ENCODE measurements around the gene FOXP4.

FOXP4 gene

DNA sequence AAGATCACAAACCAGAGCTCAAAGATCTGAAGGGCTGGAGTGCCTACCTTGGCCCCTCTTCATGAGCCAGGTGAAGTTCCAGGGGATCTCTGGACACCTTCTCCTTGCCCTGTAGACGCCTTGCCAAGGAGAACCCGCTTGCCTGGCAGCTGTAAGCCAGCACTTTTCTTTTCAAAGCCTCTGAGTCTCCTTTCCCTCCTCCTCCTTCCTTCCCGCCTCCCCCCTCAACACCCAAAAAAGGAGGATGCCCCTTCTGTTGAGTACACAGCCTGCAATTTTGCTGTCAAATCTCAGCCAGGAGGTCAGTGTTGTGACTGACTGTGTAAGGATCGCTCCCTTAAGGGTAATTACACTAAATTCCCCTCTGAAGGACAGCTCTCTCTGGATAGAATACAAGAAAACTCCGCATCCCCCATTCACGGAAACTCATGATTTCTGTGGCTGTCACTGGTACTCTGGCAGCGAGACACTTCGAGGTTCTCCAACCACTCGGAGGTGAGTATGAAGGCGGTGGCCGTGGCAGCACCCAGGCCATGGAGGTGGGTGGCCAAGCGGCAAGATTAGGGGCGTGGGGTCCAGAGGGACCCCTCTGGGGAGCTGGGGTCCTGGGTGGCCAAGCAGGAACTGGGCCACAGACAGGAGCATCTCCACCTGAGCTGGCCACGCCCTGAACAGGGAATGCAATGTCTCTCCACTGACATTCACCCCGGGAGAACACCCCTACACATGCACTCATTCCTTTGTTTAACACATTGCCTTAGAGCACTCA, 23.2 kb upstream of the FOXP4 start:
- DNase-seq = no peak

DNA sequence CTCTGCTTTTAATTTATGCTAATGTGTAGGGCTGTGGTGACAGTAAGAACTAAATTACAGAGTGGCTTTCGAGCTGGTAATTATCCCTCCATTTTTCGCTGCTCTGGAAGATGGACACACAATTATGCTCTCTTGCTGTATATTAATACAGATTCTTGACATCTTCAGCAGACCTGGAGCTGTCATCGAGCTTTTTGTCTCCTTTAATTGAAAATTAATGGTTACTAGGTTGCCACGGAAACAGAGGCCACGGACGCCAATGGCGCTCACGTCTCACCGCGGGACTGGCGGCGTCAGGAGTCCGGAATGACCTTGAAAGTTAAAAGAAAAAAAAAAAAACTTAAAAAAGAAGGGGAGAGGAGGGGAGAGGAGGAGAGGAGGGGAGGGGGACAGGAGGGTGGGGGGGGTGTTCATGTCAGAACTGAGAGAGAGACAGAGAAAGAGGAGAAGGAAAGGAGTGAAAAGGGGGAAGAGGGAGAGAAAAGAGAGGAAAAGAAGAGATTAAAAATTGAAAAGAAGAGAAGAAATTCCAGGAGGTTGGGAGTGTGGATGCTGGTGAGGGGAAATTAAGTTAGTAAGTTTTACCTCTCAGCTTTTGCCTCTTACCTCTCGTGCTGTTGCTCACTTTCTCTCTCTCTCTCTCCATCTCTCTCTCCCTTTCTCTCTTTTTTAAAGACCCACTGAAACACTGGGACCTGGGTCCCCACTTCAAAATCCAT, 22.1 kb upstream of the FOXP4 start:
- no peak for DNase-seq

DNA sequence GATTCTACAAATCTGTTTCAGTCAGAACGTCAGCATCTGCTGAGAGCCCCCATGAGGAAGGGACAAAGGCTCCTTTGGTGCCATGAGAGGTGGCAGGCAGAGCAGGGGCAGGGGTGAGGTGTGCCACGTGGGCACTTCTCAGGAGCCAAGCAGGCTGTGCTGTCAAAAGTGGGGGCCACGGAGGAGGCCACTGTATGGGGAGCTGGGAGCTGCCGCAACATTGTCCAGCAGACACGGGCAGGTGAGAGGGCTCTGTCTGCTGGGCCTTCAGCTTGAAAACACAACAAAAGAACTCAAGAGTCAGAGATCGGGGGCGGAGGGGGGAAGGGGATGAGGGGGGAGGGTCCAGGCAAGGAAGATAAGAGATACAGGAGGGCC, 21.6 kb upstream of the FOXP4 start:
- no peak for DNase-seq

DNA sequence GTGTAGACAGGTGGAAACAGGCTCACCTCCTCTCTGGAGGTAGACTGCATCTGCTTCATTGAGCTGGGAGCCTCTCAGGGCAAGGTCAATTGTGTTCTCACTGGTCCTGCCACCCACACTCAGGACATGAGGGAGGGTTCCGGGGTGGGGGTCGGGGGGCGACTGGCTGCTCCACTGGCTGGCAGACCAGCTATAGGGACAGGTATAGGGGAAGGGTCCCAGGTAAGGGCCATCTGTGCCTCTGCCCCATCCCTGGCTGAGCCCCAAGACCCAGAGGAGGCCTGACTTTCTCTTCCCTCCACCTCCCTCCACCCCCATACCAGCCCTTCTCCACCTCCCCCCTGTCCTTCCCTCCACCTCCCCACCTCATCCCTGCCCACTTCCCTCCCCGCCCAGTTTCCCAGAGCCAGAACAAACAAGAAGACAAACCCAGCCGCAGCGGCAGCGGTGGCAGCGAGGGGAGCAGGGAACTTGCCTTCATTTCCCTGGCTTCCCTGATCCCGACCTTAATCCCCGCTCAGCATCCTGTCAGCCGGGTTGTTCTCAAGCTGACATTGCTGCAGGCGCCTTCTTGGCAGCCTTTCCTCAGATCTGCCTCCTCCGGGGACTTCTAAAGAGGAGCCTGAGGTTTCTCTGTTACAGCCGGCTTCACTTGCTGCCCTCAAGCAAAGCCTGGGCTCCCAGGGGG, 18.3 kb upstream of the FOXP4 start:
- DNase-seq = no peak

DNA sequence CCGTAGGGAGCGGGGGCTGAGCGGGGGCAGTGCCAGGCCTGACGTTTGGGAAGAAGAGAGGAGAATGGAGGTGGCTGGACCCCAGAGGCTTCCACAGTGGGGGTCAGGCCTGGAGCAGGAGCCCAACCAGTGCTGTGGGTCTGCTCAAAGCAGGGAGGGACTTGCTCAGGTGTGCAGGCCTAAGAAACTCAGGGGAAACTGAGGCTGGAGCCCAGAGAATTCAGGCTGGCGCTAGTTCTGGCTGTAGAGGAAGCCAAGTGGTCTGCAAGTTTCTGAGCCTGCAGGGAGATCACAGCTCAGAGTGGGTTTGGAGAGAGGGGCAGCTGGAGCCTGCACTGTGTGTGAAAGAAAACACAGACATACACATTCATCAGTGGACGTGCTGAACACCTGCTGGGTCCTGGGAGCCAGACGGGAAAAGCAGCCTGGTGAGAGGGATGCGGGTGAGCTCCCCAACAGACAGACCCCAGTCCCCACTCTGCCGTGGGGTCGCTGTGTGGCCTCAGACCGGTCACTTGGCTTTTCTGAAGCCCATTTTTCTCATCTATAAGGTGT, 17.7 kb upstream of the FOXP4 start:
- DNase-seq = no peak

DNA sequence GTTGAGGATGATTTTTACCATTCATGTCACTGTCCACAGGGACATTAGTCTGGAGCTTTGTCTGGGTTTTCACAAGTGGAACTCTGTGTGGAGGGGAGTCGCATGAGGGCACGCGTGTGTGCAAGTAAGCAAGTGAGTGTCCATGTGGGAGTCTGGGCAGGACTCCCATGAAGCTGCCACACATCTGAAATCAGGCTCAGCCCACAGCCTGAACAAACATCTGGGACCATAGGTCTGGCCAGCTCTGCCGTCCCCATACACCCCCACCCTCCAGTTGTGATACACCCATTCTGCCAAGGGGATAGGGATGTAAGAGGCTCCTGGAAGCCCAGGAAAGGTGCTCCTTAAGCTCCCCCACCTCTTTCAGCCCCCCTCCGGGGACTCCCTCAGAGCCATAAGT, 17.1 kb upstream of the FOXP4 start:
- DNase-seq = no peak

DNA sequence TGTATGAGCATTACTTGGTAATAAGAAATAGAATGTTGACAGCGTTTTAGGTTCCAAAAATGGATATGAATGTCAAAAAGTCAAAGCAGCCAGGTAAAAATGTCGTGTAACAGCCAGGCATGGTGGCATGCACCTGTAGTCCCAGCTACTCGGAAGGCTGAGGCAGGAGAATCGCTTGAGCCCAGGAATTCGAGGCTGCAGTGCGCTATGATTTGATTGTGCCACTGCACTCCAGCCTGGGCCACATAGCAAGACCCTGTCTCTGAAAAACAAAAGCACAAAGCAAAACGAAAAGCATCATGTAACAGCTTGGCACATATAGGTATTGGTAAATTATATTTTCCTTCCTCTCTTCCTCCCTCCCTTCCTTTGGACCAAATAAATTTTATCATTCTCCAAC, 16.2 kb upstream of the FOXP4 start:
- DNase-seq = no peak

DNA sequence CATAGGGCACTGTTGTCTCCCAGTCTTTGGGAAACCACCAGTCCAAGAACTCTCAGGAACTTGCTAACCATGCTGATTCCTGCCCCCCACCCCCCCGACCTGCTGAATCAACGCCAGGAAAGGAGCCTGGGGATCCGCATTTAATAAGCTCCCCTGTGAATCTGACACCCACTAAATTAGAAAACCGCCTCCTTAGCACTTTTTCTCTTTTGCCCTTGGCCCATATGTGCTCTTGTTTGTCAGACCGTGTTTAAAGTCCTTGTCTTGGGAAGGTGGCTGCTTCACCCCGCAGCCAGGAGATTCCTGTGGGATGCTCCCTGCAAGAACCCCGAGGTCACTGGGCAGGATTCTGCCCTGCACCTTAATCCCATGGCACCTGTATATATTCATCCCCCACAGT, 15.7 kb upstream of the FOXP4 start:
- DNase-seq = no peak

DNA sequence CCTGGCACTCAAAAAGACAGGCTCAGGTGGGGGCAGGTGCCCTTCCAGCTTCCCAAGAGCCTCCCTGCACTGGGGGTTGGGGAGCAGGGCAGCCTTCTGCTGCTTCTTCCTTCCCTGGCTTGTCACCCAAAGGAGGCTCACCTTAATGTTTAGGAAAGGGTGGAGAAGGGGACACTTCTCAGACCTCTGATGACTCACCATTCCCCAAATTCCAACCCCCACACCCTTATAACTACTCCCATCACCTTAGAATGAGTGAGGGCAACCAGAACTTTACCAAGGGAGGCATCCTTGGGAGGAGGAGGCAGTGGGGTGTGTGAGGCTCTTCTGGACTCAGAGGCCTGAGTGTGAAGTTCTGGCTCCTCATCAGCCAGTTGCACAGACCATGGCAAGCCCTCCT, 15.2 kb upstream of the FOXP4 start:
- no peak for DNase-seq

DNA sequence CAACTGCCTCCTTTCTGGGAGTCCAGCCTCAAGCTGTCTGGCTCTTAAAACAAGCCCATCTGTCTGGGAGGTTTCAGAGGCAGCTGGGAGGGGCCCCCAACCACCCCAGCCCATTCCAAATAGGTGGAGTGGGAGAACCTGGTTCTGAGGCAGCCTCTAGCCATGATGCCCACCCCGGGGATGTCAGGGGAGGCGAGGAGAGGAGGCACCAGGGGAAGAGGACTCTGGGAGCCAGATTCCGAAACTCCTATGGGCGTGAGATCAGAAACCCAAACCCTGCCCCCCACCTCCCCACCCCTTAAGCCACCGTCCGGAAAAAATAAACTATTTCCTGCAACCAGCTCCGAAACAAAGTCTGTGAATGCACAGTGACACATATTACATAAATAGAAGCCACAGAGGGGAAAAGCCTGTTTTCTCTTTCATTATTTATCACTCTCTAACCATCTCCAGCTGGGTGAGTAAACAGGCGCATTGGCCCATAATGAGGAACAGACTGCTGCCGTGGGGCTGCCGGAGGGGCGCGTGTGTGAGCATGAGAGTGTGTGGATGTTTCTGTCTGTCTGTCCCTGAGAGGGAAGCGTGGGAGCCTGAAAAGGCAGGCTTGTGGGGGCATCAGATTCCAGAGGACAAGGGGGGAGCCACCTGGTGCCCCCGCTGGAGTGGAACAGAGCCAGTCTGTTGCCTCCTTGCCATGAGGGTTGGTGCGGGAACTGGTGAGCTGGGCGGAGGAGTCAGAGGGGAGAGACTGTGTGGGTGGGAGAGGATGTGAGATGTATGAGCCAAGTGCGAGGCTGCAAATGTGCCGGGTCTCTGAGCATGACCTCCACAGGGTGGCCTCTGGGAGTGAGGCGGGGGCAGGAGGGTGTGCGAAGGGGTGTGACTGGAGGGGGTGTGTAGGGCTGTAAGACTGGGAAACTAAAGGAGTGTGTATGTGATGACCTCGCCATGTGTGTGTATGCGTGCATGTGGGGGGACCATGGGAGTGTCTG, 14.3 kb upstream of the FOXP4 start:
- peak; percentile 69 to 81 for DNase-seq

DNA sequence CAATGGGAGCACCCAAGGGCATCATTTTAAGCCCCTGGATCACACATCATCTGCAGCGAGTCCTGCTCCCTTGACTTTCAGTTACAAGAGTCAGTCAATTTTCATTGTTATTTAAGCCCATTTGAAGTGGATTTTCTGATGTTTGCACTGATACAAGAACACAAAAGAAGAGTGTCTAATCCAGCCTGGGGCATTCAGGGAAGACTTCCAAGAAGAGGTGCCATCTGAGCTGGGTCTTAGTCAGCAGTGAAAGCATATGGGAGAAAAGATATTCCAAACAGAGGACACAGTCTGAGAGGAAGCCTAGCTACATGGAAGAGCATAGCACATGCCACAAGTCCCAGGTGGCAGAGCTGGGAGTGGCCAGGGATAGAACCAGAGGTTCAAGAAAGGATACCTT, 10.4 kb upstream of the FOXP4 start:
- no peak for DNase-seq

DNA sequence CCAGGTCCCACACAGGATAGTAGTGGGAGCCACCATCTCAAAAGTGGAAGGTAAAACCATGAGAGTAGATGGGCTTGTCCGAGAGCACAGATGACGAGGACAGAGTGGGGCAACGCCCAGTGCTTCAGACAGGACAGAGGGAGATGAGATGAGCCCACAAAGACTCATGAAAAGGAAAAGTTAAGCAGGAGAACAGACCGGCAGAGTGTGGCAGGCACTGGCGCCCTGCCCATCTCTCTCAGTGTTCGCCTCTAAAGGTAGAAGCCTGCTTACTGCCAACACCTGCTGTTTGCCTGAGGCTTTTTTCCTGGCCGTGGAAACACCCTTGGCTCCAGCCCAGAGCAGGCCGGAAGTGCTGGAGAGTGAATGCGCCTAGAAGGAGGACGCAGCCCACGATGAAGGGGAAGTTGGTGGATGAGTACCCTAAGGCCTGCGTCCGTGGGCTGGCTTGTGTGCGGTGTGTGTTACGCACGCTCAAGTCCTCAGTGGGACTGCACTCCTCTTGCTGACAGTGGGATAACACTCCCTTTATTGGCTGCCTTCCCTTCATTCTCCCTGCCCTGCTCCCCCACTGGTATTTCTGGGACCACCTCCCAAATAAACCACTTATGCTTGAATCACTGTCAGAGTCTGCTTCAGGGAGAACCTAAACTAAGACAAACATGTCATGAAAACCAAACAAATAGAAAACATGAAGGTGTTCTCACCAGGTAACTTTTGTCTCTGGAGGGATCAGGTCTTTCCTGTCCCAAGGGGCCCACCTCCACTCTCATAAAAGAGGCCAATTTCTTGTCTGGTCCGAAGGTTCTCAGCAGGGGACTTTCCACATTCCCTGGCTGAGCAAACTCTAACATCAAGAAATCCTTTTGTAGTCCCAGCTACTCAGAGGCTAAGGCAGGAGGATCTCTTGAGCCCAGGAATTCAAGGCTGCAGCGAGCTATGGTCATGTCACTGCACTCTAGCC, 9.1 kb upstream of the FOXP4 start:
- no peak for DNase-seq

DNA sequence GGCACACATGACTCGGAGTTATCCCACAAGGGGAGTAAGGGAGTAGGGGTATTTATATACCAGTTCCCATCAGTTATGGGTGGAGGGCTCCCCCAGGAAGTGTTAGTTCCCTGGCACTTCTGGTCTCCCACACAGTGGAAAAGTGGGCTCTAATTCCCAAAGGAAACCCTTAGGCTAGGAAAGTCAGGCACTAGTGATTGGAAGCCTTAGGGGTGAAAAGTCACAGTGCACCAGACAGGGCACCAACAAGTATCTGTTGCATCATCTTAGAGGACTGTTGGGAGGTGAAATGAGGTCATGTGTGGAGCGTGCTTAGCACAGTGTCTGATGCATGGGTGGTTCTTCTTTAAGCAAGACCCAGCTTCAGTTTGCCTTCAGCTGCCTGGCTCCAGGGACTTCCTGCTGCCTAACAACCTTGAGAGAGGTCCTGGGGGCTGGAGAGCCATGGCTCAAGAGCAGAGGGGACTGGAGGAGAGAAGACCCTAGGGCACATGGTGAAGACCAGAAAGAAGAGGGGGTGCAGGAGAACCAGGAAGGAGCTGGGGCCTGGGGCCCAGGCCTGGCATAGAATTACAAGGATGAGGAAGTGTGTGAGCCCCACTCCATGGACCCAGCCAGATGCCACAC, 7.5 kb upstream of the FOXP4 start:
- DNase-seq = no peak

DNA sequence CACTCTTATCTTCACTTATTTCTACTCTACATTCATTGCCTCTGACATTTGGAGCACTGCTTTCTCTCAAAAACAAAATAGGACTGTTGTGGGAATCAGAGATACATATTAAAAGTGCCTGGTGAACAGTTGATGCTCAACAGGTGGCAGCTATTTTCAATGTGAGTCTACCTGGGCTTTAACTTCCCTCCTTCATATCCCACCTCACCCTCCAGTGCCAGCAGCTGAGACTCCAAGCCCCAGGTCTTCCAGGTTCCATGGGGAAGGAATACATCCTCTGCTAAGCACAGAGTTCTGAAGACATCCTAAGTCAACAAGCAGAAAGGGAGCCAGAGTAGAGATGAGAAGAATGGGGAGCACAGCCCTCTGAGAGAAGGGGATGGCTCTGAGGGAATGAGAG, 7.0 kb upstream of the FOXP4 start:
- DNase-seq = no peak

DNA sequence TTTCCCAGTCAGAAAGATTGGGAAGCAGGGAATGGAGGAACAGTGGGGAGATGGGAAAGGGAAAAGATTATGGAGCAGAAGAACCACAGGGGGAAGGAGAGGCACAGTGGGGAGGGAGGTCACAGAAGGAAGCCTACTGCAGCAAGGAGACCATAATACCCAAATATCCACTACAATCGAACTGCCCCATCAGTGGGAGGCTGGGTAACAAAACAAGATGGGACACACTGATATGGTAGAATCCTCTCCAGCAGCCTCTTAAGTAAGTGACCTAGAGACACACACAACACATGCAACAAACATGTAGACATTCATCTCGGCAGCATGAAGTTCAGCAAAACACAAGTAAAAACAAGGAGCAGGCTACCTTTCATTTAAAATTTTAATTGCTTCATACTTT, 4.8 kb upstream of the FOXP4 start:
- DNase-seq = no peak

DNA sequence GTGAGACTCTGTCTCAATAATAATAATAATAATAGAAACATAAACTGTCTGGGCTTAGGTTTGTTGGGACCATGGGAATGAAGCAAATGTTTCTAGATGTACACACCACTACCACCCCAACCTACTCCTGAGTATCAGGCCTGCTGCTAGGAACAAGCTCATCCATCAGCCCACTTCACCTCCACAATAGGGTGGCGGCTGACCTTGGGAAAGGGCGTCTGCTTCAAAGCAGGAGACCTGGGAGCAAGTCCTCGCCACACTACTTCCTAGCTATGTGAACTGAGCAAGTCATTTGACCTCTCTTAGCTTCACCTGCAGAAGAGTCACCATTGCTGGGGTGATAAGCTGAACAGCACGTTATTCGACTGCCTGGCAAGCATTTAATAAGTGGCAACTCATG, 3.1 kb upstream of the FOXP4 start:
- DNase-seq = no peak

DNA sequence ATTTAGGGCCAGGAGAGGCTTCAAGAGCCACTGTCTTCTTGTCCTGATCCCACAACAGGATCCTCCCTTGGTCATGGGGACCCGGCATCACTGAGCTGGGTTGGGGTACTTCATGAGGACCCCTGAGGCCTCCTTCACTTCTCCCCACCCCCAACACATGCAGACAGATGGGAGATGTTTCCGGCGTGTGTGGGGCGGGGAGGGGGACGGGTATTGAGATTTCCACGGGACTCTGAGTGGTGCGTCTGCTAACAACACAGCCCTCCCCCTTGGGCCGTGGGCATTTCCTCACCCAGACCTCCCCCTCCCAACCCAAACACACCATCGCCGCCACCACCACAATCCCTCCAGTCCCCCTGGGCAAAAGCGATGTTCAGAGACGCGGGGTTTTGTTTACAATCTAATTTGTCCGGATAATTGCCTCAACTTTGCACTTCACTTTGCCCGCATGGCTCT, 906 bp upstream of the FOXP4 start:
- DNase-seq = peak in 1 of 2 donors; percentile 13

DNA sequence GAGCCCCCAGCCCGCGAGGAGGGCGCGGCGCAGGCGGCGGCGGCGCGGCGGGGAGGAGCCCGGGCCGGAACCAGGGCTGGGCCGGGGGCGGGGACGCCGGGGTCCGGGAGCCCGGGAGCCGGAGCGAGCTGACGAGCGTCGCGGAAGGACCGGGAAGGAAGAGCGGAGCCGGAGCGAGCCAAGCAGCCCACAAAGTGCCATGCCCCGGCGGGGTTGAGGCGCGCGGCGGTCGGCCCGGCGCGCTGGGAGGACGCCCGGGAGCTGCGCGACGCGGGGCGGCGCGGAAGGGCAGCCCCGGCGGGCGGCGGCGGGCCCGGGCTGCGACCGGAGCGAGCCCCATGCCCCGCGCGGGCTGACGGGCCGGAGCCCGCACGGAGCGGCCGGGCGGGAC, 289 bp downstream of the FOXP4 start:
- DNase-seq = peak in 1 of 2 donors; percentile 68

DNA sequence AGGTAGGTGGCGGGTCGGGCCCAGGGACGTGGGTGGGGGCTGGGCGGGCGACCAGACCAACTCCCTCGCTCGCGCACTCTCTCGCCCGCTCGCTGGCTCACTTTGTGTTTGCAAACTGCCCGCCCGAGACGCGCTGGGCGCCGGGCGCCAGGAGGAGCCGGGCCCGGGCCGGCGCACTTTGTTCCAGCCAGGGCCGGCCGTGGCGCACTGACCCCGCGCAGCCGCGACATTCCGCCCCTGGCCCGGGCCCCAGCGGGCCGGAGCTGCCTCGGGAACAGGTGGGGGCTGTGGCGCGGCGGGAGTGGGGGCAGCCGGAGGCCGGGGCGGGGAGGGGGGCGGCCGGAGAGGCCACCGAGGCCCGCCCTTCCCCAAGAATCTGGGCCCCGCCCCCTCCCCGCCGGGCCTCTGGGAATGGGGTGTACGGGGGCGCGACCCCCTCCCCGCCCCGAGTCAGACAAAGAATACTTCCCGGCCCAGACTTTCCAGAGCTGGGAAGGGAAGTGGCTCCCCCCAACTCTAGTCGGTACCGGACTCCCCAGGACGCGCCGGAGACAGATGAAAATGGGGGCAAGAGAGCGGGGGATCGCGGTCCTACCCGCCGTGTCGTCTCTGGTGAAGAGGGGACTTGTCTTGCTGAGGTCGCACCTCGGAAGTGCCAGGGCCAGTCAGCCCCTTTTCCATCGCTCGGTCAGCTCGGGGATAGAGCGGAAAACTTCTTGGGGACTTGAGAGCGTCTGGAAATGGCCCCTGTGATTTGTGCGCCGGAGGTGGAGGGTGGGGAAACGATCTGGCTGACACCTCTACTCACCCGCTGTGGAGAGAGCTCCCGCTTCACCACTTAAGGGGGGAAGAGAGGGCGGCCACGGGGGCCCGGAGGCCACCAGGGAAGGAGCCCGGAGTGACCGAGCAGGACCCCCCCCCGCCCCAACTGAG, 951 bp downstream of the FOXP4 start:
- peak; percentile 41 to 46 for DNase-seq

DNA sequence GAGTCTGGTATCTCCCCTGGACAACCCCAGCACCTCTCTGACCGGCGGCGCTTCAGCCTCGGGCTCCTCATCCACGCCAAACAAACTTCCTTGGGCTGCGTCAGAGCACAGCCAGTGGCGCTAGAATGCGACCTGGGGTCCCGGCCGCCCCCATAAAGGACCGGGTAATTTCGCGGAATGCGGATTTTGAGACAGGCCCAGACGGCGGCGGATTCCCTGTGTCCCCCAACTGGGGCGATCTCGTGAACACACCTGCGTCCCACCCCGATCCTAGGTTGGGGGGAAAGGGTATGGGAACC, 1.6 kb downstream of the FOXP4 start:
- DNase-seq = peak in 1 of 2 donors; percentile 14

Measured in stimulated activated CD4-positive, alpha-beta T cell treated with anti-CD3 and anti-CD28 coated beads, Interleukin-2, amount 100 ng/mL, for 24 hours (primary cell).